Measurements from ENCODE around the gene C14orf132.

Gene C14orf132

DNA sequence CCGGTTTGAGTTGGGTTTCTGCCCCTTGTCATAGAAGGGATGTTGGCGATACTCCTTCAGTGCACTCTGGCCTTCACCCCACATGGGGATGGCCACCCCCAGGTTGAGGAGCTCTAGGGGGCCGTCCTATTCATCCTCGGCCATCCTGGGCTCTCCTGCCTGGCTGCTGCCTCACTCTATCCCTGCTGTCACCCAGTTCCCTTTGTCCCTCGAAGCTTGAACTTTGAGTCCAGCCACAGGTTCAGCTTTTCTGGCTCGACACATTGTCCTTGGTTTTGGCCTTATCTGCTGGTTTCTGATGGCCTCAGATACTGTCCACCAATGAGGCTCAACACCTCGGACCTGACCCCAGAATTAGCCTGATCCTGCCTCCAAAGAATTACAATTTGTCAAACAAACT lies 58.6 kb downstream of the C14orf132 start:
- Histone ChIP-seq H3K27ac (ENCODE audit: low read depth, low read length) (no peak overlapping the region), H3K9ac (ENCODE audit: low read depth in 1 of 2, low read length in 2 of 2) (no peak overlapping the region), H3K4me3 (ENCODE audit: low read depth in 1 of 2, low read length in 2 of 2) (no peak overlapping the region), H3K4me1 (ENCODE audit: control insufficient read depth in 1 of 2, insufficient read depth in 2 of 2, low read length in 2 of 2) (peaks cover 4 to 14% of the 10 kb centered on the region in 2 donors), H3K27me3 (ENCODE audit: control insufficient read depth in 1 of 2, insufficient read depth in 2 of 2, low read length in 2 of 2) (no peaks in the 10 kb centered on the region), H3K9me3 (ENCODE audit: control insufficient read depth in 1 of 2, low read length in 2 of 2) (no peaks in the 10 kb centered on the region), H3K36me3 (ENCODE audit: control insufficient read depth in 1 of 2, insufficient read depth in 2 of 2, low read length in 2 of 2) (no peaks in the 10 kb centered on the region)

DNA sequence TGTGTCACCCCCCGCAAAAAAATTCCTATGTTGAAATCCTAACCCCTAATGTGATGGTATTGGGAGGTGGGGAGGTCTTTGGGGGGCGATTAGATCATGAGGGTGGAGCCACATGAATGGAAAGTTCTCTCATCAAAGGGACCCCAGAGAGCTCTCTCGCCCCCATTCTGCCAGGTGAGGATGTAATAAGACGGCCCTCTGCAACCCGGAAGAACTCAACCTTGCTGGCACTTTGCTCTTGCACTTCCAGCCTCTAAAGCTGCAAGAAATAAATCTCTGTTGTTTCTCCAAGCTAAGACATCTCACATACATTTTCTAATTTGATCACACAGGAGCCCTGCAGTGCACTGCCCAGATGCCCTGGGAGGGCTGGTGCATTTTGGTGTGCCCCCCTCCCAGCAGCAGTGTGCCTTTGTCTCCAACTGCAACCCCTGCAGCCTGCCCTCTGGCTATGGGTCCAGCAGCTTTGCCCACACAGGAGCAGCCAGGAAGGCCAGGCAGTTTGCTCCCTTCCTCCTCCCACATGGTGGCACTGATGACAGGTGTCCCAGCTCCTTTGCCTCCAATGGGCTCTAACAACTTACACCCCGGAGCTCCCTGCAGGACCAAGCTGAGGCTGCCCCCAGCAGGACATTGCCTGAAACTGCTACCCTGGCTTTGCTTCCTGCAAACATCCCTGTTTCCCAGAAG lies 59.3 kb downstream of the C14orf132 start:
- H3K36me3 ChIP-seq (ENCODE audit: control insufficient read depth in 1 of 2, insufficient read depth in 2 of 2, low read length in 2 of 2), result no peaks in the 10 kb centered on the region
- no peak overlapping the region for H3K27ac ChIP-seq (ENCODE audit: low read depth, low read length)
- H3K27me3 ChIP-seq (ENCODE audit: control insufficient read depth in 1 of 2, insufficient read depth in 2 of 2, low read length in 2 of 2), result no peaks in the 10 kb centered on the region
- no peak overlapping the region for H3K4me3 ChIP-seq (ENCODE audit: low read depth in 1 of 2, low read length in 2 of 2)
- H3K9ac ChIP-seq (ENCODE audit: low read depth in 1 of 2, low read length in 2 of 2), result no peak overlapping the region
- H3K9me3 ChIP-seq (ENCODE audit: control insufficient read depth in 1 of 2, low read length in 2 of 2), result no peaks in the 10 kb centered on the region
- H3K4me1 ChIP-seq (ENCODE audit: control insufficient read depth in 1 of 2, insufficient read depth in 2 of 2, low read length in 2 of 2), result peaks cover 4 to 14% of the 10 kb centered on the region in 2 donors

- Histone ChIP-seq H3K4me1 (ENCODE audit: control insufficient read depth in 1 of 2, insufficient read depth in 2 of 2, low read length in 2 of 2) (peaks cover 4 to 14% of the 10 kb centered on the region in 2 donors), H3K4me3 (ENCODE audit: low read depth in 1 of 2, low read length in 2 of 2) (no peak overlapping the region), H3K27ac (ENCODE audit: low read depth, low read length) (no peak overlapping the region), H3K36me3 (ENCODE audit: control insufficient read depth in 1 of 2, insufficient read depth in 2 of 2, low read length in 2 of 2) (no peaks in the 10 kb centered on the region), H3K9me3 (ENCODE audit: control insufficient read depth in 1 of 2, low read length in 2 of 2) (no peaks in the 10 kb centered on the region), H3K9ac (ENCODE audit: low read depth in 1 of 2, low read length in 2 of 2) (no peak overlapping the region), H3K27me3 (ENCODE audit: control insufficient read depth in 1 of 2, insufficient read depth in 2 of 2, low read length in 2 of 2) (no peaks in the 10 kb centered on the region)
Measured at GRCh38 chr14:96098999-96099335, 59.8 kb downstream of the C14orf132 start.

DNA sequence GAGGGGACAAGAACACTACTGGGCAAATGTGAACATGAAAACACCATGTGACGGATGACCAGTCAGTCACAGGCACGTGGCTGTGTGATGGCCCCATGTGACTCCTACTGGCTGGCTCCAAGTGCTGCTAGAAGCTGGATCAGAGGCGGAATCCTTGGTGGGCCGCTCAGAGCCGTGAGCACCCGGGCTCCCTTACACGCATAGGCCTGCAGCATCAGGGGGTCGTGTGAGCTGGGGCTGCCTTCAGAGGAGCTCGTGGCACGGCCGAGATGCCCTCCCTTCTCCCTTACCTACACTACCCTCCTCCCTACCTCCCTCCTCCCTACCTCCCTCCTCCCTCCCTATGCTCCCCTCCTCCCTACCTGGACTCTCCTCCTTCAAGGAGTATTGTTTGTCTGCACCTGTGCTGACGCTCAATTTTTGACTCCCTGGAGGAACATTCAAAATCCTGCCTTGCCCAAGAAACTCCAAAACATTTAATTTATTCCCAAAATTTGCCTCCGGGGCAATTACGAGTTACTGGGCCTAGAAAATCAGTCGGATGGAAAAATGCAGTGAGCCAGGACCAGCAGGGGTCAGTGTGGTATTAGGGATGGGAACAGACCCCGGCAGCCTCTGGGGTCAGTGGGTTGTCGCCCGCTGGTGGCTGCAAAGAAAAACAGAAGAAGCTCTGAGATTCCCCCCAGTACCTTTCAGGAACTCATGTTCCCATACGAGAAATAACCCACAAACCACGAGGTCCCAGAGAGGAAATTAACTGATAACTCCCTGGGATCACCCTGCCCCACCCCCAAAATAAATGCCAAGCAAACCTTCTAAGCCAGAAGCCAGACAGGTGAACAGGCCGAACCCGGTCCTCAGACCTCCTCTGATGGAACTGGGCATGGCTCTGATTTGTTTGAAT lies 61.3 kb downstream of the C14orf132 start:
- Histone ChIP-seq H3K4me1 (ENCODE audit: control insufficient read depth in 1 of 2, insufficient read depth in 2 of 2, low read length in 2 of 2) (peaks cover 6 to 16% of the 10 kb centered on the region in 2 donors), H3K9me3 (ENCODE audit: control insufficient read depth in 1 of 2, low read length in 2 of 2) (no peaks in the 10 kb centered on the region), H3K27ac (ENCODE audit: low read depth, low read length) (no peak overlapping the region), H3K4me3 (ENCODE audit: low read depth in 1 of 2, low read length in 2 of 2) (no peak overlapping the region), H3K9ac (ENCODE audit: low read depth in 1 of 2, low read length in 2 of 2) (no peak overlapping the region), H3K27me3 (ENCODE audit: control insufficient read depth in 1 of 2, insufficient read depth in 2 of 2, low read length in 2 of 2) (no peaks in the 10 kb centered on the region), H3K36me3 (ENCODE audit: control insufficient read depth in 1 of 2, insufficient read depth in 2 of 2, low read length in 2 of 2) (no peaks in the 10 kb centered on the region)

DNA sequence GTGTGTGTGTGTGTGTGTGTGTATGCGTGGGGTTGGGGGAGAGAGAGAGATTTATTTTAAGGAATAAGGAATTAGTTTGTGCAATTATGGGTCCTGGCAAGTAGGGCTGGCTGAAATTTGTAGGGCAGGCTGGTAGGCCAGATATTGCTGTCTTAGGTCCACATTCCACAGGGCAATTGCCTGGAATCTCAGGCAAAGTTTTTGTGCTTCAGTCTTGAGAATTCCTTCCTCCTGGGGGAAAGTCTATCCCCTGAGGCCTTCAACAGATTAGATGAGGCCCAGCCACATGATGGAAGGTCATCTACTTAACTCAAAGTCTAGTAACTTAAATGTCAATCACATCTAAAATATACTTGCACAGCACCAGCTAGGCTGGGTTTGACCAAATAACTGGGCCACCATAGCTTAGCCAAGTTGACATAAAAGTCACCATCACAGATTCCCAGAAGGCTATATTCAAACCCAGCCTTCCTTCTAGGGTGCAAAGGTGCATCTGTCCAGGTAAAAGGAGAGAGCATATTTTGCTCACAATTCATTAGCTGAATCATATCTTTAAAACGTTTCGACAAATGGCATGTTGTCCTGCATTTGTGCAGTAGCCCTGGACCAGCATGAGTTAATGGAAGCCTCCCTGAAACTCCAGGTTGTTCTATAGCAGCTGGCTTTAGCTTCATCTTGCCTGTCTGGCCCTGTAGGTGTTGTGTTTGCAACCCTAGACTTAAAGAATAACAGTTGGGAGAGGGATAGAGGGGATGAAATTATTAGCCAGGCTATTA lies 63.1 kb downstream of the C14orf132 start:
- Histone ChIP-seq H3K4me1 (ENCODE audit: control insufficient read depth in 1 of 2, insufficient read depth in 2 of 2, low read length in 2 of 2) (peaks cover 12 to 15% of the 10 kb centered on the region in 2 donors), H3K9ac (ENCODE audit: low read depth in 1 of 2, low read length in 2 of 2) (no peak overlapping the region), H3K27ac (ENCODE audit: low read depth, low read length) (no peak overlapping the region)

GRCh38 chr14:96103075-96103474 lies 63.9 kb downstream of the C14orf132 start:
- H3K9me3 ChIP-seq (ENCODE audit: control insufficient read depth in 1 of 2, low read length in 2 of 2), result no peaks in the 10 kb centered on the region
- no peak overlapping the region for H3K4me3 ChIP-seq (ENCODE audit: low read depth in 1 of 2, low read length in 2 of 2)
- no peak overlapping the region for H3K27ac ChIP-seq (ENCODE audit: low read depth, low read length)
- H3K9ac ChIP-seq (ENCODE audit: low read depth in 1 of 2, low read length in 2 of 2), result no peak overlapping the region
- H3K36me3 ChIP-seq (ENCODE audit: control insufficient read depth in 1 of 2, insufficient read depth in 2 of 2, low read length in 2 of 2), result no peaks in the 10 kb centered on the region
- no peaks in the 10 kb centered on the region for H3K27me3 ChIP-seq (ENCODE audit: control insufficient read depth in 1 of 2, insufficient read depth in 2 of 2, low read length in 2 of 2)
- H3K4me1 ChIP-seq (ENCODE audit: control insufficient read depth in 1 of 2, insufficient read depth in 2 of 2, low read length in 2 of 2), result peaks cover 12 to 15% of the 10 kb centered on the region in 2 donors

More for the DNA sequence above, 63.1 kb downstream of the C14orf132 start:
- Histone ChIP-seq H3K36me3 (ENCODE audit: control insufficient read depth in 1 of 2, insufficient read depth in 2 of 2, low read length in 2 of 2) (no peaks in the 10 kb centered on the region), H3K27me3 (ENCODE audit: control insufficient read depth in 1 of 2, insufficient read depth in 2 of 2, low read length in 2 of 2) (no peaks in the 10 kb centered on the region), H3K4me3 (ENCODE audit: low read depth in 1 of 2, low read length in 2 of 2) (no peak overlapping the region), H3K9me3 (ENCODE audit: control insufficient read depth in 1 of 2, low read length in 2 of 2) (no peaks in the 10 kb centered on the region)

DNA sequence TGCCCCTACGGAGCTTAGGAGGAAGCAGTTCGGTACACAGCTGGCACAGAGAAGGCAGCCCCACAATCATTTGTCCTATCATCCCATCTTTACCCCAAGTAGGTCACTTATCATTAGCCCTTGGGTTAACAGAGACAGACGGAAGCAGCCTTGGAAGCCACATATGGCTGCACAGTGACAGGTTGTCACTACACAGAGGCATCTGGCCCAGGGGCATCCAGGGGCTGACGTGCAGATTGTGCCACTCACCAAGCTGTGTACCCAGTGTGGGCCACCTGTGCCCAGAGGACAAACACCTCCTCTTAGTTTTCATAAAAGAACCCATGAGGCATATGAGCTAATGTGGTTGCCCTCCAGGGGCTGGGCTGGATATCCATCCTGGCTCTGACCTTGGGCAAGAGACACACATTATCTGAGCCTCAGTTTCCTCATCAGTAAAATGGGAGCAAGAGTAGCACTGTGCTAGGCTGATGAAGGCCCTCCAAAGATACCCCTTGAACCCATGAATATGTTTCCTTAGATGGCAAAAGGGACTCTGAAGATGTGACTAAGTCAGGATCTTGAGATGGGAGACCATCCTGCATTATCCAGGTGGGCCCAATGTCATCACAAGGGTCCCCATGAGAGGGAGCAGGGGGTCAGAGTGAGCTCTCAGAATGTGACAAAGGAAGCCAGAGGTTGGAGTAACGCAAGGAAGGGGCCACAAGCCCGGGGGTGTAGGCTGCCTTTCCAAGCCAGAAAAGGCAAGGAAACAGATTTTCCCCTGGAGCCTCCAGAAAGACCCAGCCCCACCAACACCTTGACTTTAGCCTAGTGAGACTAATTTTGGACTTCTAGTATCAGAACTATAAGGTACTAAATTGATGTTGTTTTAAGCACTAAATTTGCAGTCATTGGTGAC lies 64.6 kb downstream of the C14orf132 start:
- Histone ChIP-seq H3K4me1 (ENCODE audit: control insufficient read depth in 1 of 2, insufficient read depth in 2 of 2, low read length in 2 of 2) (peaks cover 12 to 15% of the 10 kb centered on the region in 2 donors), H3K9me3 (ENCODE audit: control insufficient read depth in 1 of 2, low read length in 2 of 2) (no peaks in the 10 kb centered on the region), H3K9ac (ENCODE audit: low read depth in 1 of 2, low read length in 2 of 2) (no peak overlapping the region), H3K4me3 (ENCODE audit: low read depth in 1 of 2, low read length in 2 of 2) (no peak overlapping the region), H3K27ac (ENCODE audit: low read depth, low read length) (peak overlapping the region; percentile 47), H3K27me3 (ENCODE audit: control insufficient read depth in 1 of 2, insufficient read depth in 2 of 2, low read length in 2 of 2) (no peaks in the 10 kb centered on the region), H3K36me3 (ENCODE audit: control insufficient read depth in 1 of 2, insufficient read depth in 2 of 2, low read length in 2 of 2) (no peaks in the 10 kb centered on the region)

DNA sequence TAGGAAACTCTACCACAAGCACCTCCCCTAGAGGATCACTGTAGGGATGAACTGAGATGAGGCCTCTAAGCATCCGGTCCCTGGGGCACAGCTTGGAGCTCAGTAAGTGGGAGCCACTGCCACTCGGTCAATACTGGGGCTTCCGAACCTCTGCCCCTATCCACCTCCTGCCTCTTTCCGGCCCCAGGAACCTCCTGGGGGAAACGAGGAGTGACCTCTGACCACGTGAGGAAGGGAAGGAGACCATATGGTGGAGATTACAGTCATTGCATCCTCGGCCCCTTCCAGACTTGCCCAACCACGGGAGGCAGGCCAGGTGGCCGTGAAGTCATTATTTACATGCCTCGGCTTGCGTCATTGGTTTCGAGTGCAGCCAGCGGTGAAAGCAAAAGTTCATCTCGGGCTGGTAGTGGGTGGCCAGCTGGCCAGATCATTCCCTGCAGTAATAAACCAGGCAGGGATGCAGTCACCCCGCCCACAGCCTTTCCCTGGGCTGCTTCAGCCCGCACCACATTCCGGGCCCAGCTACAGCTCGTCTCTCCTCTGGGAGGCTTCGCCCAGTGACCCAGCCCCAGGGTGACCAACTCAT lies 65.4 kb downstream of the C14orf132 start:
- no peaks in the 10 kb centered on the region for H3K9me3 ChIP-seq (ENCODE audit: control insufficient read depth in 1 of 2, low read length in 2 of 2)
- peak overlapping the region; percentile 51 for H3K27ac ChIP-seq (ENCODE audit: low read depth, low read length)
- no peaks in the 10 kb centered on the region for H3K36me3 ChIP-seq (ENCODE audit: control insufficient read depth in 1 of 2, insufficient read depth in 2 of 2, low read length in 2 of 2)
- H3K4me1 ChIP-seq (ENCODE audit: control insufficient read depth in 1 of 2, insufficient read depth in 2 of 2, low read length in 2 of 2), result peaks cover 12 to 15% of the 10 kb centered on the region in 2 donors
- no peak overlapping the region for H3K9ac ChIP-seq (ENCODE audit: low read depth in 1 of 2, low read length in 2 of 2)
- H3K27me3 ChIP-seq (ENCODE audit: control insufficient read depth in 1 of 2, insufficient read depth in 2 of 2, low read length in 2 of 2), result no peaks in the 10 kb centered on the region
- no peak overlapping the region for H3K4me3 ChIP-seq (ENCODE audit: low read depth in 1 of 2, low read length in 2 of 2)
